Progenitor cell of endocrine pancreas (in vitro differentiated cells): ENCODE measurements around the gene ROBO2. TPM values are rescaled to one million over a fixed set of nuclear protein-coding genes. Genes with fewer than 3 reads are reported as not detected.

Experiments used
- DNase-seq: peaks from one replicate; pipeline ENCODE4 v3.0.0; 2021; ENCODE audit warnings: low spot score; ENCODE audit not compliant: unreplicated experiment
- H3K27ac Mint-ChIP-seq: 2 replicates; pipeline ENCODE4 v1.8.0; 2021; ENCODE audit warnings: mild to moderate bottlenecking, moderate library complexity, mixed read lengths
- H3K27me3 Mint-ChIP-seq: 2 replicates; pipeline ENCODE4 v1.8.0; 2021; ENCODE audit warnings: mixed read lengths
- H3K36me3 Mint-ChIP-seq: 2 replicates; pipeline ENCODE4 v1.8.0; 2022; ENCODE audit warnings: mixed read lengths; ENCODE audit not compliant: insufficient read depth
- H3K4me1 Mint-ChIP-seq: 2 replicates; pipeline ENCODE4 v1.8.0; 2021; ENCODE audit warnings: low read depth, mixed read lengths
- H3K4me3 Mint-ChIP-seq: 2 replicates; pipeline ENCODE4 v1.8.0; 2021; ENCODE audit warnings: low read depth, mild to moderate bottlenecking, moderate library complexity, mixed read lengths
- H3K9me3 Mint-ChIP-seq: 2 replicates; pipeline ENCODE4 v1.8.0; 2021; ENCODE audit warnings: low read depth, mixed read lengths
- CTCF ChIP-seq: fragments of 200-600 bp; sonication (generic); IDR thresholded peaks from one replicate; pipeline ENCODE4 v1.5.0; 2021; ENCODE audit warnings: antibody characterized with exemption, mild to moderate bottlenecking; ENCODE audit not compliant: unreplicated experiment
- total RNA-seq: library from RNA; stranded (reverse); gene quantifications from 2 replicates; pipeline ENCODE4 v1.2.1, GENCODE V29; 2021

ROBO2 gene
- total RNA-seq, 1 donor from 2014 or later = 75.2 TPM

- Mint-ChIP-seq H3K27ac (no peak overlapping the region), H3K27me3 (no peaks in the 10 kb centered on the region), H3K36me3 (peaks cover 4% of the 10 kb centered on the region), H3K4me3 (no peak overlapping the region), H3K4me1 (peaks cover 2% of the 10 kb centered on the region), H3K9me3 (peaks cover 5% of the 10 kb centered on the region)
- no peak for DNase-seq
- no peak for TF ChIP-seq CTCF
These were observed 187.7 kb downstream of the ROBO2 start for GRCh38 chr3:77227567-77227966.

GRCh38 chr3:77232557-77232956 lies 192.7 kb downstream of the ROBO2 start:
- peaks cover 4% of the 10 kb centered on the region for H3K36me3 Mint-ChIP-seq

GRCh38 chr3:77234004-77234403 lies 194.1 kb downstream of the ROBO2 start:
- Mint-ChIP-seq H3K4me1 (peaks cover 15% of the 10 kb centered on the region), H3K4me3 (no peak overlapping the region), H3K36me3 (peaks cover 11% of the 10 kb centered on the region), H3K9me3 (peaks cover 5% of the 10 kb centered on the region), H3K27me3 (no peaks in the 10 kb centered on the region), H3K27ac (no peak overlapping the region)
- DNase-seq = no peak
- no peak for TF ChIP-seq CTCF

More at GRCh38 chr3:77232557-77232956, 192.7 kb downstream of the ROBO2 start:
- DNase-seq = no peak
- TF ChIP-seq CTCF = no peak
- Mint-ChIP-seq H3K27me3 (no peaks in the 10 kb centered on the region), H3K4me1 (peaks cover 15% of the 10 kb centered on the region), H3K27ac (no peak overlapping the region), H3K9me3 (peaks cover 5% of the 10 kb centered on the region), H3K4me3 (no peak overlapping the region)

GRCh38 chr3:77236118-77236517 lies 196.2 kb downstream of the ROBO2 start:
- no peaks in the 10 kb centered on the region for H3K27me3 Mint-ChIP-seq
- peaks cover 12% of the 10 kb centered on the region for H3K9me3 Mint-ChIP-seq
- DNase-seq = no peak
- H3K4me1 Mint-ChIP-seq = peaks cover 15% of the 10 kb centered on the region
- TF ChIP-seq CTCF = no peak
- no peak overlapping the region for H3K4me3 Mint-ChIP-seq
- peaks cover 22% of the 10 kb centered on the region for H3K36me3 Mint-ChIP-seq
- H3K27ac Mint-ChIP-seq = no peak overlapping the region

GRCh38 chr3:77240072-77240650 lies 200.3 kb downstream of the ROBO2 start:
- Mint-ChIP-seq H3K4me1 (peaks cover 13% of the 10 kb centered on the region), H3K4me3 (no peak overlapping the region), H3K27me3 (no peaks in the 10 kb centered on the region), H3K9me3 (peaks cover 10% of the 10 kb centered on the region), H3K27ac (no peak overlapping the region), H3K36me3 (peaks cover 17% of the 10 kb centered on the region)
- no peak for DNase-seq
- no peak for TF ChIP-seq CTCF
